IMR-90 (cell line): ENCODE measurements around the gene SLC25A26. TPM values are rescaled to one million over a fixed set of nuclear protein-coding genes. Genes with fewer than 3 reads are reported as not detected.
A peak's percentile ranks its signal among the peaks of the same experiment; 100 is the strongest.

Experiments used
- ATAC-seq: fragments of 200-7000 bp; cut with Tn5 transposase; 2 replicates; pipeline ENCODE4 v1.9.1; 2020; ENCODE audit warnings: low read depth, mild to moderate bottlenecking, moderate library complexity
- BruUV-seq: library from RNA; stranded (reverse); fragments of 400-500 nt; replicated peaks from 2 replicates; lab custom pipeline; 2021; lab: Mats Ljungman, UMichigan
- CTCF ChIA-PET: fragments of 300-600 bp; formaldehyde crosslinking; extraction: SDS; loops from one replicate; lab custom pipeline; 2021; ENCODE audit warnings: antibody characterized with exemption; lab: Yijun Ruan, JAX
- POLR2A ChIA-PET: fragments of 300-600 bp; sonication (Branson Sonifier 250); formaldehyde crosslinking; loops from one replicate; lab custom pipeline; 2022; ENCODE audit warnings: antibody characterized with exemption; ENCODE audit not compliant: unreplicated experiment; lab: Charles Lee
- DNase-seq: peaks from one replicate; pipeline ENCODE4 v3.0.0; 2013
- H2AFZ ChIP-seq: replicated peaks from 2 replicates; pipeline ENCODE3; 2013; ENCODE audit warnings: low read length, mild to moderate bottlenecking; ENCODE audit not compliant: poor library complexity
- H2AK5ac ChIP-seq: 2 replicates; pipeline ENCODE4 v1.6.1; 2013; ENCODE audit warnings: low read depth, low read length, inconsistent platforms
- H2AK9ac ChIP-seq: replicated peaks from 2 replicates; pipeline ENCODE3; 2013; ENCODE audit warnings: mild to moderate bottlenecking, low read depth, low read length, moderate library complexity; ENCODE audit not compliant: poor library complexity
- H2BK120ac ChIP-seq: 2 replicates; pipeline ENCODE4 v1.6.1; 2013; ENCODE audit warnings: low read depth, low read length, inconsistent platforms
- H2BK15ac ChIP-seq: 3 replicates; pipeline ENCODE4 v1.6.1; 2013; ENCODE audit warnings: low read depth, low read length, inconsistent platforms
- H2BK20ac ChIP-seq: 2 replicates; pipeline ENCODE4 v1.6.1; 2013; ENCODE audit warnings: low read depth, mild to moderate bottlenecking, inconsistent platforms, low read length, moderate library complexity
- H2BK5ac ChIP-seq: 2 replicates; pipeline ENCODE4 v1.6.1; 2013; ENCODE audit warnings: mild to moderate bottlenecking, low read depth, low read length, inconsistent platforms; ENCODE audit not compliant: poor library complexity, severe bottlenecking
- H3K14ac ChIP-seq: replicated peaks from 2 replicates; pipeline ENCODE4 v1.6.1; 2013; ENCODE audit warnings: low read depth, low read length, inconsistent platforms
- H3K18ac ChIP-seq: 2 replicates; pipeline ENCODE4 v1.6.1; 2013; ENCODE audit warnings: low read depth, low read length, control low read depth
- H3K23ac ChIP-seq: 2 replicates; pipeline ENCODE4 v1.6.1; 2013; ENCODE audit warnings: low read depth, low read length, inconsistent platforms
- H3K27ac ChIP-seq: 2 replicates; pipeline ENCODE4 v1.5.1; 2013; ENCODE audit warnings: mild to moderate bottlenecking, control low read depth, low read length; ENCODE audit not compliant: insufficient read depth
- H3K27me3 ChIP-seq: 2 replicates; pipeline ENCODE4 v1.6.1; 2013; ENCODE audit warnings: low read length; ENCODE audit not compliant: control insufficient read depth, insufficient read depth
- H3K36me3 ChIP-seq: 2 replicates; pipeline ENCODE4 v1.6.1; 2013; ENCODE audit warnings: low read length, mixed read lengths; ENCODE audit not compliant: control insufficient read depth, insufficient read depth
- H3K4ac ChIP-seq: 2 replicates; pipeline ENCODE4 v1.6.1; 2013; ENCODE audit warnings: low read depth, low read length, inconsistent platforms
- H3K4me1 ChIP-seq: 2 replicates; pipeline ENCODE4 v1.6.1; 2013; ENCODE audit warnings: low read length, mixed read lengths; ENCODE audit not compliant: control insufficient read depth, insufficient read depth
- H3K4me2 ChIP-seq: 2 replicates; pipeline ENCODE4 v1.6.1; 2013; ENCODE audit warnings: low read depth, mild to moderate bottlenecking, control low read depth, low read length, moderate library complexity
- H3K4me3 ChIP-seq: 2 replicates; pipeline ENCODE4 v1.5.1; 2013; ENCODE audit warnings: low read depth, mild to moderate bottlenecking, control low read depth, low read length, moderate library complexity; ENCODE audit not compliant: insufficient read depth
- H3K56ac ChIP-seq: 2 replicates; pipeline ENCODE4 v1.6.1; 2013; ENCODE audit warnings: low read length, inconsistent platforms; ENCODE audit not compliant: insufficient read depth; ENCODE audit errors: extremely low read depth
- H3K79me1 ChIP-seq, 2 experiments: 2 replicates each; pipeline ENCODE4 v1.6.1; 2013; ENCODE audit warnings: low read length in 2 of 2, inconsistent platforms in 1 of 2, low read depth in 1 of 2
- H3K9ac ChIP-seq: 2 replicates; pipeline ENCODE4 v1.6.1; 2013; ENCODE audit warnings: low read depth, low read length, control low read depth
- H3K9me1 ChIP-seq: 2 replicates; pipeline ENCODE4 v1.6.1; 2013; ENCODE audit warnings: low read length, inconsistent platforms; ENCODE audit not compliant: insufficient read depth
- H3K9me3 ChIP-seq: 2 replicates; pipeline ENCODE4 v1.6.1; 2013; ENCODE audit warnings: low read length; ENCODE audit not compliant: control insufficient read depth, insufficient read depth
- H4K20me1 ChIP-seq: 2 replicates; pipeline ENCODE4 v1.6.1; 2013; ENCODE audit warnings: low read length, inconsistent platforms; ENCODE audit not compliant: insufficient read depth
- H4K5ac ChIP-seq: 2 replicates; pipeline ENCODE4 v1.6.1; 2013; ENCODE audit warnings: mild to moderate bottlenecking, low read depth, low read length, control low read depth
- H4K8ac ChIP-seq, 2 experiments: 2 replicates each; pipeline ENCODE4 v1.6.1; 2013; ENCODE audit warnings: low read depth in 2 of 2, low read length in 2 of 2, control low read depth in 1 of 2, inconsistent platforms in 1 of 2
- H4K91ac ChIP-seq: 2 replicates; pipeline ENCODE4 v1.6.1; 2013; ENCODE audit warnings: low read depth, low read length, inconsistent platforms; ENCODE audit not compliant: insufficient read depth
- BHLHE40 ChIP-seq: fragments of 150-350 bp; IDR thresholded peaks from 2 replicates; pipeline ENCODE4 v1.6.1; 2016; ENCODE audit warnings: mild to moderate bottlenecking, low read depth, low read length
- CEBPB ChIP-seq: IDR thresholded peaks from 2 replicates; pipeline ENCODE4 v1.6.1; 2012; ENCODE audit warnings: low read depth, low read length, improper control_type of control experiment
- CTCF ChIP-seq: conservative IDR thresholded peaks from 2 replicates; pipeline ENCODE4 v1.5.1; 2012; ENCODE audit warnings: mild to moderate bottlenecking, low read depth, low read length, improper control_type of control experiment
- FOS ChIP-seq: fragments of 150-350 bp; IDR thresholded peaks from 2 replicates; pipeline ENCODE4 v1.6.1; 2016; ENCODE audit warnings: low read depth, low read length
- MXI1 ChIP-seq: IDR thresholded peaks from 2 replicates; pipeline ENCODE4 v1.6.1; 2012; ENCODE audit warnings: low read depth, mild to moderate bottlenecking, low read length, moderate library complexity, borderline replicate concordance
- NFE2L2 ChIP-seq: fragments of 150-350 bp; IDR thresholded peaks from 2 replicates; pipeline ENCODE4 v1.6.1; 2016; ENCODE audit warnings: low read depth, mild to moderate bottlenecking, low read length
- POLR2A ChIP-seq: IDR thresholded peaks from 2 replicates; pipeline ENCODE4 v1.6.1; 2012; ENCODE audit warnings: mild to moderate bottlenecking, low read depth, low read length
- RAD21 ChIP-seq: IDR thresholded peaks from 2 replicates; pipeline ENCODE4 v1.6.1; 2012; ENCODE audit warnings: low read length, improper control_type of control experiment
- RCOR1 ChIP-seq: IDR thresholded peaks from 2 replicates; pipeline ENCODE4 v1.6.1; 2012; ENCODE audit warnings: mild to moderate bottlenecking, low read length, improper control_type of control experiment; ENCODE audit not compliant: insufficient replicate concordance
- SMC3 ChIP-seq: fragments of 150-350 bp; IDR thresholded peaks from 2 replicates; pipeline ENCODE4 v1.6.1; 2016; ENCODE audit warnings: low read depth, mild to moderate bottlenecking, antibody characterized with exemption, low read length, moderate library complexity
- WGBS, 2 experiments: methylation state at CpG; one replicate each; pipeline versions ENCODE4 v1.1.5 to v1.1.7; 2013; ENCODE audit warnings: missing lambda C conversion rate in 2 of 2; ENCODE audit not compliant: insufficient read length in 1 of 2; ENCODE audit errors: extremely low coverage in 2 of 2; 5-methylcytosine and 5-hydroxymethylcytosine counted together
- dilution Hi-C: fragments of 300-500 bp; cut with HindIII; formaldehyde crosslinking; loops from one replicate; pipeline ENCODE4 v1.14.3; 2018; ENCODE audit warnings: low sequenced_read_pairs; ENCODE audit not compliant: unreplicated experiment
- in situ Hi-C: fragments of 300-500 bp; cut with MboI; formaldehyde crosslinking; loops from 3 replicates; pipeline ENCODE4 v1.14.3; 2019; ENCODE audit warnings: low sequenced_read_pairs, inconsistent platforms, mixed read lengths
- intact Hi-C: fragments of 100-400 bp; cut with micrococcal nuclease; formaldehyde crosslinking; loops from 2 replicates; pipeline ENCODE4 v1.10.0; 2022
- polyA plus RNA-seq, 3 experiments: library from polyadenylated mRNA; depleted of rRNA; stranded (reverse); fragments of >200 nt; gene quantifications; 2 replicates each; pipeline ENCODE4 v1.2.3, GENCODE V29; 2012; ENCODE audit warnings: low replicate concordance in 1 of 3
- total RNA-seq: library from RNA; depleted of rRNA; stranded (reverse); fragments of >200 nt; gene quantifications from 2 replicates; pipeline ENCODE4 v1.2.3, GENCODE V29; 2012

The SLC25A26 gene
- total and polyA plus RNA-seq, 2 of the 4 experiments (the other 2 are of a cell fraction) = 10.9 to 12.7 TPM

- no peaks in the 10 kb centered on the region for H3K36me3 ChIP-seq
- H3K4me1 ChIP-seq = peaks cover 4% of the 10 kb centered on the region
- WGBS, 2 experiments = no CpG with 5 or more reads among the region's 3 CpGs
- dilution Hi-C loops = no loop called here
- H3K4ac ChIP-seq = no peak overlapping the region; the same call in 1 of the 2 replicates
- H3K9me1 ChIP-seq = no peaks in the 10 kb centered on the region
- peak; percentile 85 for DNase-seq
- no peak overlapping the region for H4K8ac ChIP-seq
- ChIA-PET CTCF (interaction anchor here (0.6 to 1.7 kb wide), 7 partner anchors 20 to 545 kb away, joined by 3 to 11 read pairs (median 6); no protein-coding TSS in a partner anchor), POLR2A (interaction anchor here (0.6 kb wide), 1 partner anchor 524 kb away, joined by 3 read pairs; no protein-coding TSS in a partner anchor)
- no peak overlapping the region for H2BK15ac ChIP-seq
- no peaks in the 10 kb centered on the region for H3K27me3 ChIP-seq
- H2BK5ac ChIP-seq = no peak overlapping the region
- H3K9me3 ChIP-seq = no peaks in the 10 kb centered on the region
- no peak overlapping the region for H3K14ac ChIP-seq
- H2BK20ac ChIP-seq = no peak overlapping the region
- H3K9ac ChIP-seq = no peak overlapping the region
- H2AK9ac ChIP-seq = no peak overlapping the region
- intact Hi-C loops = loop anchor here (1.0 to 10.0 kb wide), 7 partner anchors 96 to 662 kb away; partner anchors contain the start of gene LRIG1
- no peak overlapping the region for H3K27ac ChIP-seq
- BruUV-seq = no TSS peak
- 0 out of 2 replicates have a peak overlapping the region, but pooled peaks have one; percentile 38 for H4K5ac ChIP-seq
- ATAC-seq = peak; percentile 71
- no peak overlapping the region for H3K23ac ChIP-seq
- H3K18ac ChIP-seq = no peak overlapping the region
- in situ Hi-C loops = loop anchor here (5.0 to 10.0 kb wide), 3 partner anchors 128 to 541 kb away; no protein-coding TSS in a partner anchor
- H3K79me1 ChIP-seq = no peaks in the 10 kb centered on the region; a peak in 1 of 4 replicates
- TF ChIP-seq SMC3 (peak; percentile 87), FOS (no peak), POLR2A (no peak), BHLHE40 (no peak), RAD21 (peak; percentile 87), CEBPB (no peak), RCOR1 (no peak), CTCF (peak; percentile 82), MXI1 (no peak), NFE2L2 (no peak)
- no peak overlapping the region for H2BK120ac ChIP-seq
- no peak overlapping the region for H2AFZ ChIP-seq
- H3K56ac ChIP-seq = no peak overlapping the region
- no peak overlapping the region for H3K4me2 ChIP-seq
- no peak overlapping the region for H4K91ac ChIP-seq
- H3K4me3 ChIP-seq = no peak overlapping the region
- H2AK5ac ChIP-seq = no peak overlapping the region
- no peaks in the 10 kb centered on the region for H4K20me1 ChIP-seq
These were observed 56.0 kb downstream of the SLC25A26 start for GRCh38 chr3:66276705-66277274.
